22Rv1 (cell line): ENCODE results near the gene RTP5.

Experiments used
- H3K27ac ChIP-seq: fragments of 450-650 bp; 2 replicates; pipeline ENCODE4 v1.5.1; 2017
- CTCF ChIP-seq: fragments of 450-650 bp; IDR thresholded peaks from 2 replicates; pipeline ENCODE4 v1.5.1; 2017; ENCODE audit warnings: mild to moderate bottlenecking
- ZFX ChIP-seq: fragments of 450-650 bp; IDR thresholded peaks from 2 replicates; pipeline ENCODE4 v1.6.1; 2017; ENCODE audit warnings: antibody characterized with exemption, borderline replicate concordance

RTP5 gene

GRCh38 chr2:241901018-241901380, 31.5 kb downstream of the RTP5 start:
- H3K27ac ChIP-seq = no peak overlapping the region
- TF ChIP-seq ZFX = no peak
- no peak for TF ChIP-seq CTCF

- H3K27ac ChIP-seq = no peak overlapping the region
- TF ChIP-seq CTCF = no peak
Observed at GRCh38 chr2:241901500-241902351, 32.2 kb downstream of the RTP5 start.

- TF ChIP-seq ZFX = no peak
- TF ChIP-seq CTCF = no peak
- H3K27ac ChIP-seq = no peak overlapping the region
Observed at GRCh38 chr2:241902357-241902991, 32.9 kb downstream of the RTP5 start.

GRCh38 chr2:241903121-241904010, 33.8 kb downstream of the RTP5 start:
- no peak overlapping the region for H3K27ac ChIP-seq
- TF ChIP-seq CTCF (no peak), ZFX (no peak)

- no peak overlapping the region for H3K27ac ChIP-seq
- TF ChIP-seq ZFX = no peak
- TF ChIP-seq CTCF = no peak
Observed at GRCh38 chr2:241904011-241904718, 34.6 kb downstream of the RTP5 start.

GRCh38 chr2:241904791-241905710, 35.5 kb downstream of the RTP5 start:
- TF ChIP-seq ZFX (no peak), CTCF (no peak)
- no peak overlapping the region for H3K27ac ChIP-seq
